IMR-90 (cell line): ENCODE data around the gene MIEF2. TPM values are rescaled to one million over a fixed set of nuclear protein-coding genes. Genes with fewer than 3 reads are reported as not detected.

Experiments
- ATAC-seq: fragments of 200-7000 bp; cut with Tn5 transposase; 2 replicates; pipeline ENCODE4 v1.9.1; 2020; ENCODE audit warnings: low read depth, mild to moderate bottlenecking, moderate library complexity
- BruUV-seq: library from RNA; stranded (reverse); fragments of 400-500 nt; replicated peaks from 2 replicates; lab custom pipeline; 2021; lab: Mats Ljungman, UMichigan
- CTCF ChIA-PET: fragments of 300-600 bp; formaldehyde crosslinking; extraction: SDS; loops from one replicate; lab custom pipeline; 2021; ENCODE audit warnings: antibody characterized with exemption; lab: Yijun Ruan, JAX
- POLR2A ChIA-PET: fragments of 300-600 bp; sonication (Branson Sonifier 250); formaldehyde crosslinking; loops from one replicate; lab custom pipeline; 2022; ENCODE audit warnings: antibody characterized with exemption; ENCODE audit not compliant: unreplicated experiment; lab: Charles Lee
- DNase-seq: peaks from one replicate; pipeline ENCODE4 v3.0.0; 2013
- H2AFZ ChIP-seq: replicated peaks from 2 replicates; pipeline ENCODE3; 2013; ENCODE audit warnings: low read length, mild to moderate bottlenecking; ENCODE audit not compliant: poor library complexity
- H2AK5ac ChIP-seq: 2 replicates; pipeline ENCODE4 v1.6.1; 2013; ENCODE audit warnings: low read depth, low read length, inconsistent platforms
- H2AK9ac ChIP-seq: replicated peaks from 2 replicates; pipeline ENCODE3; 2013; ENCODE audit warnings: mild to moderate bottlenecking, low read depth, low read length, moderate library complexity; ENCODE audit not compliant: poor library complexity
- H2BK120ac ChIP-seq: 2 replicates; pipeline ENCODE4 v1.6.1; 2013; ENCODE audit warnings: low read depth, low read length, inconsistent platforms
- H2BK15ac ChIP-seq: 3 replicates; pipeline ENCODE4 v1.6.1; 2013; ENCODE audit warnings: low read depth, low read length, inconsistent platforms
- H2BK20ac ChIP-seq: 2 replicates; pipeline ENCODE4 v1.6.1; 2013; ENCODE audit warnings: low read depth, mild to moderate bottlenecking, inconsistent platforms, low read length, moderate library complexity
- H2BK5ac ChIP-seq: 2 replicates; pipeline ENCODE4 v1.6.1; 2013; ENCODE audit warnings: mild to moderate bottlenecking, low read depth, low read length, inconsistent platforms; ENCODE audit not compliant: poor library complexity, severe bottlenecking
- H3K14ac ChIP-seq: replicated peaks from 2 replicates; pipeline ENCODE4 v1.6.1; 2013; ENCODE audit warnings: low read depth, low read length, inconsistent platforms
- H3K18ac ChIP-seq: 2 replicates; pipeline ENCODE4 v1.6.1; 2013; ENCODE audit warnings: low read depth, low read length, control low read depth
- H3K23ac ChIP-seq: 2 replicates; pipeline ENCODE4 v1.6.1; 2013; ENCODE audit warnings: low read depth, low read length, inconsistent platforms
- H3K27ac ChIP-seq: 2 replicates; pipeline ENCODE4 v1.5.1; 2013; ENCODE audit warnings: mild to moderate bottlenecking, control low read depth, low read length; ENCODE audit not compliant: insufficient read depth
- H3K27me3 ChIP-seq: 2 replicates; pipeline ENCODE4 v1.6.1; 2013; ENCODE audit warnings: low read length; ENCODE audit not compliant: control insufficient read depth, insufficient read depth
- H3K36me3 ChIP-seq: 2 replicates; pipeline ENCODE4 v1.6.1; 2013; ENCODE audit warnings: low read length, mixed read lengths; ENCODE audit not compliant: control insufficient read depth, insufficient read depth
- H3K4ac ChIP-seq: 2 replicates; pipeline ENCODE4 v1.6.1; 2013; ENCODE audit warnings: low read depth, low read length, inconsistent platforms
- H3K4me1 ChIP-seq: 2 replicates; pipeline ENCODE4 v1.6.1; 2013; ENCODE audit warnings: low read length, mixed read lengths; ENCODE audit not compliant: control insufficient read depth, insufficient read depth
- H3K4me2 ChIP-seq: 2 replicates; pipeline ENCODE4 v1.6.1; 2013; ENCODE audit warnings: low read depth, mild to moderate bottlenecking, control low read depth, low read length, moderate library complexity
- H3K4me3 ChIP-seq: 2 replicates; pipeline ENCODE4 v1.5.1; 2013; ENCODE audit warnings: low read depth, mild to moderate bottlenecking, control low read depth, low read length, moderate library complexity; ENCODE audit not compliant: insufficient read depth
- H3K56ac ChIP-seq: 2 replicates; pipeline ENCODE4 v1.6.1; 2013; ENCODE audit warnings: low read length, inconsistent platforms; ENCODE audit not compliant: insufficient read depth; ENCODE audit errors: extremely low read depth
- H3K79me1 ChIP-seq, 2 experiments: 2 replicates each; pipeline ENCODE4 v1.6.1; 2013; ENCODE audit warnings: low read length in 2 of 2, inconsistent platforms in 1 of 2, low read depth in 1 of 2
- H3K9ac ChIP-seq: 2 replicates; pipeline ENCODE4 v1.6.1; 2013; ENCODE audit warnings: low read depth, low read length, control low read depth
- H3K9me1 ChIP-seq: 2 replicates; pipeline ENCODE4 v1.6.1; 2013; ENCODE audit warnings: low read length, inconsistent platforms; ENCODE audit not compliant: insufficient read depth
- H3K9me3 ChIP-seq: 2 replicates; pipeline ENCODE4 v1.6.1; 2013; ENCODE audit warnings: low read length; ENCODE audit not compliant: control insufficient read depth, insufficient read depth
- H4K20me1 ChIP-seq: 2 replicates; pipeline ENCODE4 v1.6.1; 2013; ENCODE audit warnings: low read length, inconsistent platforms; ENCODE audit not compliant: insufficient read depth
- H4K5ac ChIP-seq: 2 replicates; pipeline ENCODE4 v1.6.1; 2013; ENCODE audit warnings: mild to moderate bottlenecking, low read depth, low read length, control low read depth
- H4K8ac ChIP-seq, 2 experiments: 2 replicates each; pipeline ENCODE4 v1.6.1; 2013; ENCODE audit warnings: low read depth in 2 of 2, low read length in 2 of 2, control low read depth in 1 of 2, inconsistent platforms in 1 of 2
- H4K91ac ChIP-seq: 2 replicates; pipeline ENCODE4 v1.6.1; 2013; ENCODE audit warnings: low read depth, low read length, inconsistent platforms; ENCODE audit not compliant: insufficient read depth
- CEBPB ChIP-seq: IDR thresholded peaks from 2 replicates; pipeline ENCODE4 v1.6.1; 2012; ENCODE audit warnings: low read depth, low read length, improper control_type of control experiment
- CHD1 ChIP-seq: IDR thresholded peaks from 2 replicates; pipeline ENCODE4 v1.6.1; 2012; ENCODE audit warnings: low read depth, low read length, improper control_type of control experiment
- CTCF ChIP-seq: conservative IDR thresholded peaks from 2 replicates; pipeline ENCODE4 v1.5.1; 2012; ENCODE audit warnings: mild to moderate bottlenecking, low read depth, low read length, improper control_type of control experiment
- FOS ChIP-seq: fragments of 150-350 bp; IDR thresholded peaks from 2 replicates; pipeline ENCODE4 v1.6.1; 2016; ENCODE audit warnings: low read depth, low read length
- MAFK ChIP-seq: IDR thresholded peaks from 2 replicates; pipeline ENCODE4 v1.6.1; 2012; ENCODE audit warnings: low read depth, low read length, improper control_type of control experiment
- MAZ ChIP-seq: IDR thresholded peaks from 2 replicates; pipeline ENCODE4 v1.6.1; 2012; ENCODE audit warnings: low read depth, mild to moderate bottlenecking, low read length, improper control_type of control experiment, moderate library complexity, borderline replicate concordance
- MXI1 ChIP-seq: IDR thresholded peaks from 2 replicates; pipeline ENCODE4 v1.6.1; 2012; ENCODE audit warnings: low read depth, mild to moderate bottlenecking, low read length, moderate library complexity, borderline replicate concordance
- NFE2L2 ChIP-seq: fragments of 150-350 bp; IDR thresholded peaks from 2 replicates; pipeline ENCODE4 v1.6.1; 2016; ENCODE audit warnings: low read depth, mild to moderate bottlenecking, low read length
- POLR2A ChIP-seq: IDR thresholded peaks from 2 replicates; pipeline ENCODE4 v1.6.1; 2012; ENCODE audit warnings: mild to moderate bottlenecking, low read depth, low read length
- RAD21 ChIP-seq: IDR thresholded peaks from 2 replicates; pipeline ENCODE4 v1.6.1; 2012; ENCODE audit warnings: low read length, improper control_type of control experiment
- RCOR1 ChIP-seq: IDR thresholded peaks from 2 replicates; pipeline ENCODE4 v1.6.1; 2012; ENCODE audit warnings: mild to moderate bottlenecking, low read length, improper control_type of control experiment; ENCODE audit not compliant: insufficient replicate concordance
- RFX5 ChIP-seq: IDR thresholded peaks from 2 replicates; pipeline ENCODE4 v1.8.0; 2012; ENCODE audit warnings: low read depth, mild to moderate bottlenecking, low read length, moderate library complexity
- SMC3 ChIP-seq: fragments of 150-350 bp; IDR thresholded peaks from 2 replicates; pipeline ENCODE4 v1.6.1; 2016; ENCODE audit warnings: low read depth, mild to moderate bottlenecking, antibody characterized with exemption, low read length, moderate library complexity
- USF2 ChIP-seq: fragments of 150-350 bp; IDR thresholded peaks from 2 replicates; pipeline ENCODE4 v1.6.1; 2017; ENCODE audit warnings: mild to moderate bottlenecking, antibody characterized with exemption, low read length, low read depth
- WGBS, 2 experiments: methylation state at CpG; one replicate each; pipeline versions ENCODE4 v1.1.5 to v1.1.7; 2013; ENCODE audit warnings: missing lambda C conversion rate in 2 of 2; ENCODE audit not compliant: insufficient read length in 1 of 2; ENCODE audit errors: extremely low coverage in 2 of 2; 5-methylcytosine and 5-hydroxymethylcytosine counted together
- dilution Hi-C: fragments of 300-500 bp; cut with HindIII; formaldehyde crosslinking; loops from one replicate; pipeline ENCODE4 v1.14.3; 2018; ENCODE audit warnings: low sequenced_read_pairs; ENCODE audit not compliant: unreplicated experiment
- in situ Hi-C: fragments of 300-500 bp; cut with MboI; formaldehyde crosslinking; loops from 3 replicates; pipeline ENCODE4 v1.14.3; 2019; ENCODE audit warnings: low sequenced_read_pairs, inconsistent platforms, mixed read lengths
- intact Hi-C: fragments of 100-400 bp; cut with micrococcal nuclease; formaldehyde crosslinking; loops from 2 replicates; pipeline ENCODE4 v1.10.0; 2022
- polyA plus RNA-seq, 3 experiments: library from polyadenylated mRNA; depleted of rRNA; stranded (reverse); fragments of >200 nt; gene quantifications; 2 replicates each; pipeline ENCODE4 v1.2.3, GENCODE V29; 2012; ENCODE audit warnings: low replicate concordance in 1 of 3
- total RNA-seq: library from RNA; depleted of rRNA; stranded (reverse); fragments of >200 nt; gene quantifications from 2 replicates; pipeline ENCODE4 v1.2.3, GENCODE V29; 2012
- TF ChIP-seq, protein P1 (sequence below): fragments of 150-350 bp; IDR thresholded peaks from 2 replicates; pipeline ENCODE4 v1.6.1; 2016; ENCODE audit warnings: low read depth, mild to moderate bottlenecking, low read length, moderate library complexity, borderline replicate concordance

The MIEF2 gene
- total and polyA plus RNA-seq, 2 of the 4 experiments (the other 2 are of a cell fraction) = 9.1 to 26.6 TPM

DNA sequence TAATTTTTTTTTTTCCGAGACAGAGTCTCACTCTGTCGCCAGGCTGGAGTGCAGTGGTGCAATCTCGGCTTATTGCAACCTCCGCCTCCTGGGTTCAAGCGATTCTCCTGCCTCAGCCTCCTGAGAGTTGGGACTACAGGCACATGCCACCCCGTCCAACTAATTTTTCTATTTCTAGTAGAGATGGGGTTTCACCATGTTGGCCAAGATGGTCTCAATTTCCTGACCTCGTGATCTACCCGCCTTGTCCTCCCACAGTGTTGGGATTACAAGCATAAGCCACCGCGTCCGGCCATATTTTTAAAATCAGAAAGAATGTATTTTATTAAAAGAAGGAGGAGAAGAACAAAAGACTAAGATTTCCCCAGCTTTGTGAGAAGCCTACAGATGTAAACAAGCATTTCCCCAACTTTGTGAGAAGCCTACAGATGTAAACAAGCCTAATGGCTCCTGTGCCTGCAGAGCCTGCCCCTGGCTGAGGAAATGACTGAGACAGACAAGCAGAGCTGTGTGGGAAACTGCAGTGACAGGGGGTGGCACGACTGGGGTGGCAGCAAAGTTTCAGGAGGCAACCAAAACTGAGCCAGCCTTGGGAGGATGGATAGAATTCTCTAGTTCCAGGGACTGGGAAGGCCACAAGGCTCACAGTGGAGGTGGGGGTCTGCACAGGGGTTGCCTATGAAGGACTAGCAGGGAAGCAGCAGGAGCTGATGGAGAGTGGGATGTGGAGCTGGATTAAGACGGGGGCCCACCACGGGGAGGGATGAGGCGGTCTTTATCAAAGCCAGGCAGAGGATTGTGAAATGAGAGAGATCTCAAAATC is 31.5 kb downstream of the MIEF2 start:
- Histone ChIP-seq H3K56ac (no peak overlapping the region), H4K20me1 (no peaks in the 10 kb centered on the region), H3K9ac (no peak overlapping the region), H2BK120ac (no peak overlapping the region), H2BK20ac (no peak overlapping the region), H3K14ac (no peak overlapping the region), H3K9me3 (no peaks in the 10 kb centered on the region), H3K36me3 (peaks cover 49% of the 10 kb centered on the region), H4K91ac (no peak overlapping the region), H4K5ac (no peak overlapping the region), H3K23ac (no peak overlapping the region), H2AK5ac (no peak overlapping the region), H2AFZ (no peak overlapping the region), H3K4me3 (no peak overlapping the region), H3K27ac (no peak overlapping the region), H3K4me2 (no peak overlapping the region), H3K79me1 (peaks cover 0 to 8% of the 10 kb centered on the region in 2 experiments; a peak in 3 of 4 replicates), H4K8ac (no peak overlapping the region), H3K18ac (no peak overlapping the region), H3K4me1 (no peaks in the 10 kb centered on the region), H2BK15ac (no peak overlapping the region), H3K4ac (no peak overlapping the region), H2AK9ac (no peak overlapping the region), H2BK5ac (no peak overlapping the region), H3K27me3 (no peaks in the 10 kb centered on the region), H3K9me1 (no peaks in the 10 kb centered on the region)
- DNase-seq = no peak
- ChIA-PET CTCF (no interaction called here), POLR2A (no interaction called here)
- ATAC-seq = no peak
- in situ Hi-C loops = no loop called here
- no CpG with 5 or more reads among the region's 15 CpGs for WGBS, 2 experiments
- dilution Hi-C loops = no loop called here
- intact Hi-C loops = loop anchor here (2.0 kb wide), 1 partner anchor 19 kb away; no protein-coding TSS in a partner anchor
- no TSS peak for BruUV-seq
- no peak for TF ChIP-seq CTCF
- TF ChIP-seq SMC3 = no peak
- no peak for TF ChIP-seq RAD21
- TF ChIP-seq CHD1 = no peak
- TF ChIP-seq MAZ = no peak
- no peak for TF ChIP-seq RFX5
- TF ChIP-seq, protein P1, sequence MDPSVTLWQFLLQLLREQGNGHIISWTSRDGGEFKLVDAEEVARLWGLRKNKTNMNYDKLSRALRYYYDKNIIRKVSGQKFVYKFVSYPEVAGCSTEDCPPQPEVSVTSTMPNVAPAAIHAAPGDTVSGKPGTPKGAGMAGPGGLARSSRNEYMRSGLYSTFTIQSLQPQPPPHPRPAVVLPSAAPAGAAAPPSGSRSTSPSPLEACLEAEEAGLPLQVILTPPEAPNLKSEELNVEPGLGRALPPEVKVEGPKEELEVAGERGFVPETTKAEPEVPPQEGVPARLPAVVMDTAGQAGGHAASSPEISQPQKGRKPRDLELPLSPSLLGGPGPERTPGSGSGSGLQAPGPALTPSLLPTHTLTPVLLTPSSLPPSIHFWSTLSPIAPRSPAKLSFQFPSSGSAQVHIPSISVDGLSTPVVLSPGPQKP = no peak
- no peak for TF ChIP-seq RCOR1
- no peak for TF ChIP-seq CEBPB
- TF ChIP-seq POLR2A = no peak
- TF ChIP-seq MAFK = no peak
- TF ChIP-seq NFE2L2 = no peak
- no peak for TF ChIP-seq USF2
- TF ChIP-seq MXI1 = no peak
- no peak for TF ChIP-seq FOS
